Kasumi-1 (cell line): Measurements from ENCODE around the gene ZGPAT.
A peak's percentile ranks its signal among the peaks of the same experiment; 100 is the strongest.
"Not testable (repeated sequence)": the region's sequence is repeated elsewhere in the genome, so short reads cannot be mapped to it uniquely, and the experiment has no call there.

Experiments used
- DNase-seq, 2 experiments: peaks; one replicate each; lab custom pipeline; 2025; lab: John Stamatoyannopoulos, UW

ZGPAT gene

GRCh38 chr20:63707558-63708300, at the start of gene ZGPAT, which contains the start of gene ARFRP1:
ZGPAT (plus strand) TSS chr20:63708039; CDS start chr20:63708581, 542 bp downstream.
ARFRP1 (minus strand) TSS chr20:63707976; CDS start chr20:63707091, 885 bp downstream.
- DNase-seq, result peak; percentile 77 to 85

- peak; percentile 30 to 35 for DNase-seq
These were observed 49.1 kb upstream of the ZGPAT start for GRCh38 chr20:63658749-63659187.

GRCh38 chr20:63659370-63659769, 48.5 kb upstream of the ZGPAT start:
- no peak for DNase-seq

GRCh38 chr20:63660174-63660573, 47.7 kb upstream of the ZGPAT start:
- not testable (repeated sequence) for DNase-seq

- no peak for DNase-seq
These were observed 47.2 kb upstream of the ZGPAT start for GRCh38 chr20:63660622-63661021.

GRCh38 chr20:63661108-63661507, 46.7 kb upstream of the ZGPAT start:
- no peak for DNase-seq

- DNase-seq, result no peak
These were observed 45.7 kb upstream of the ZGPAT start for GRCh38 chr20:63661959-63662812.

- no peak for DNase-seq
These were observed 45.0 kb upstream of the ZGPAT start for GRCh38 chr20:63662813-63663189.

- DNase-seq, result no peak
These were observed 44.3 kb upstream of the ZGPAT start for GRCh38 chr20:63663332-63664066.

- DNase-seq, result no peak
These were observed 43.5 kb upstream of the ZGPAT start for GRCh38 chr20:63664143-63664851.

GRCh38 chr20:63664861-63665594, 42.8 kb upstream of the ZGPAT start:
- no peak for DNase-seq

- DNase-seq, result no peak
These were observed 42.1 kb upstream of the ZGPAT start for GRCh38 chr20:63665708-63666107.

GRCh38 chr20:63667858-63668257, 40.0 kb upstream of the ZGPAT start:
- no peak for DNase-seq

- no peak for DNase-seq
These were observed 39.5 kb upstream of the ZGPAT start for GRCh38 chr20:63668351-63668750.

GRCh38 chr20:63671695-63672094, 36.1 kb upstream of the ZGPAT start:
- DNase-seq, result not testable (repeated sequence)

GRCh38 chr20:63672666-63673065, 35.2 kb upstream of the ZGPAT start:
- no peak for DNase-seq

- no peak for DNase-seq
These were observed 33.9 kb upstream of the ZGPAT start for GRCh38 chr20:63673951-63674350.

GRCh38 chr20:63675681-63676368, 32.0 kb upstream of the ZGPAT start:
- no peak for DNase-seq

GRCh38 chr20:63678071-63678470, 29.8 kb upstream of the ZGPAT start:
- DNase-seq, result no peak
